Measurements from ENCODE around the gene NPHS1. TPM values are rescaled to one million over a fixed set of nuclear protein-coding genes. Genes with fewer than 3 reads are reported as not detected.
A peak's percentile ranks its signal among the peaks of the same experiment; 100 is the strongest.

NPHS1 gene
- total and polyA plus RNA-seq, 9 of the 15 experiments (the other 6 are each of a cell fraction or from before 2014, with no cell fraction given), result 0.01 to 0.28 (median 0.14) TPM; not detected in 5

- TF ChIP-seq THRA (IDR thresholded peaks at IDR 0.05) (no peak), ZNF75A (CRISPR knock-in tag; IDR thresholded peaks at IDR 0.05) (no peak), RBM22 (IDR thresholded peaks at IDR 0.05; ENCODE audit: low read depth, low read length, poor library complexity, severe bottlenecking) (no peak), MTA3 (IDR thresholded peaks at IDR 0.05; ENCODE audit: borderline replicate concordance) (peak; percentile 61; the same call in 1 of the 2 replicates), SAP30 (IDR thresholded peaks at IDR 0.05; ENCODE audit: borderline replicate concordance, insufficient read depth, low read depth, low read length, poor library complexity, severe bottlenecking) (no peak), HINFP (tag; conservative IDR thresholded peaks at IDR 0.05; ENCODE audit: low read depth) (peak; percentile 34; the same call in 1 of the 2 replicates), STAT5A (IDR thresholded peaks at IDR 0.05; ENCODE audit: borderline replicate concordance, low read length) (no peak), KLF13 (tag; IDR thresholded peaks at IDR 0.05; ENCODE audit: borderline replicate concordance, low read depth) (no peak; the same call in 1 of the 2 replicates), FOXK2 (conservative IDR thresholded peaks at IDR 0.05 in 1 of 2, IDR thresholded peaks at IDR 0.05 in 1 of 2; ENCODE audit: low read depth in 2 of 2) (peak in 1 of 2 experiments; percentile 27; a peak in 1 of 4 replicates), HES1 (IDR thresholded peaks at IDR 0.05; ENCODE audit: low read depth) (no peak), EP400 (IDR thresholded peaks at IDR 0.05) (peak; percentile 82), SP1 (CRISPR knock-in tag; IDR thresholded peaks at IDR 0.05) (0 out of 2 replicates have a peak, but pooled peaks have one; percentile 50), TRIM24 (IDR thresholded peaks at IDR 0.05) (peak; percentile 56 to 74; a peak in 3 of 4 replicates), ZNF431 (CRISPR knock-in tag; IDR thresholded peaks at IDR 0.05) (no peak), SMARCE1 (IDR thresholded peaks at IDR 0.05) (peak; percentile 59; the same call in 1 of the 2 replicates), CTCF (IDR thresholded peaks at IDR 0.05 in 2 of 3, conservative IDR thresholded peaks at IDR 0.05 in 1 of 3; ENCODE audit: insufficient read depth in 2 of 3, low read depth in 1 of 3, low read length in 3 of 3) (0 out of 6 replicates have a peak, but pooled peaks of 1 of the 3 experiments have one; percentile 6), POLR2AphosphoS2 (IDR thresholded peaks at IDR 0.05; ENCODE audit: low read length) (no peak)
Measured at GRCh38 chr19:35845215-35846037, 6.9 kb downstream of the NPHS1 start (continued).

Data from K562 (cell line).